PC-3 (cell line): ENCODE data around the gene STXBP4.

Experiments
- EZH2 ChIP-seq: fragments of 300-600 bp; sonication (generic); IDR thresholded peaks from one replicate; pipeline ENCODE4 v1.6.1; 2017; ENCODE audit warnings: antibody characterized with exemption, mild to moderate bottlenecking, low read length; ENCODE audit not compliant: unreplicated experiment
- EZH2phosphoT487 ChIP-seq: fragments of 300-600 bp; sonication (generic); IDR thresholded peaks from 2 replicates; pipeline ENCODE4 v1.6.1; 2018; ENCODE audit warnings: mild to moderate bottlenecking, antibody characterized with exemption, low read length, borderline replicate concordance
- TF ChIP-seq, protein P1 (sequence below): fragments of 300-600 bp; sonication (generic); conservative IDR thresholded peaks from 2 replicates; pipeline ENCODE4 v1.5.1; 2017; ENCODE audit warnings: antibody characterized with exemption, low read depth, mild to moderate bottlenecking, low read length

DNA sequence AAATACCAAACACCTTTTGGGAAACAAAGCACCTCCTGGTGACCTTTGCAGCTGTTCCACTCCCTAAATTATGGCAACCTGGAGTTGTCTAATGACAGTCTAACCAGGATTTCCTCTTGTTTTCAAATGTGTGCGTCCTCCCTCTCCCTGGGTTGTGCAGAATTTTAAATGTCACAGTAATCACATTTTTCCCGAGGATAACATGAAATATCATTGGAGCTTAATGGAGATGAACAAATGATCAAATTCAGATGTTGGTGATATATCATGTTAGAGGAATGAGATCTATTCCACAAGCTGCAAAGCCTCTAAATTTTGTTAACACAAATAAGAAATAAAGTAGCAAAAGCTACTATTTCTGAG is 209.3 kb downstream of the STXBP4 start:
- TF ChIP-seq, protein P1, sequence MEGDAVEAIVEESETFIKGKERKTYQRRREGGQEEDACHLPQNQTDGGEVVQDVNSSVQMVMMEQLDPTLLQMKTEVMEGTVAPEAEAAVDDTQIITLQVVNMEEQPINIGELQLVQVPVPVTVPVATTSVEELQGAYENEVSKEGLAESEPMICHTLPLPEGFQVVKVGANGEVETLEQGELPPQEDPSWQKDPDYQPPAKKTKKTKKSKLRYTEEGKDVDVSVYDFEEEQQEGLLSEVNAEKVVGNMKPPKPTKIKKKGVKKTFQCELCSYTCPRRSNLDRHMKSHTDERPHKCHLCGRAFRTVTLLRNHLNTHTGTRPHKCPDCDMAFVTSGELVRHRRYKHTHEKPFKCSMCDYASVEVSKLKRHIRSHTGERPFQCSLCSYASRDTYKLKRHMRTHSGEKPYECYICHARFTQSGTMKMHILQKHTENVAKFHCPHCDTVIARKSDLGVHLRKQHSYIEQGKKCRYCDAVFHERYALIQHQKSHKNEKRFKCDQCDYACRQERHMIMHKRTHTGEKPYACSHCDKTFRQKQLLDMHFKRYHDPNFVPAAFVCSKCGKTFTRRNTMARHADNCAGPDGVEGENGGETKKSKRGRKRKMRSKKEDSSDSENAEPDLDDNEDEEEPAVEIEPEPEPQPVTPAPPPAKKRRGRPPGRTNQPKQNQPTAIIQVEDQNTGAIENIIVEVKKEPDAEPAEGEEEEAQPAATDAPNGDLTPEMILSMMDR = no peak
- no peak for TF ChIP-seq EZH2
- TF ChIP-seq EZH2phosphoT487 = no peak
